Hepatocyte (in vitro differentiated cells): ENCODE data around the gene RAB3GAP2. TPM values are rescaled to one million over a fixed set of nuclear protein-coding genes. Genes with fewer than 3 reads are reported as not detected.
"Not testable (repeated sequence)": the region's sequence is repeated elsewhere in the genome, so short reads cannot be mapped to it uniquely, and the experiment has no call there.

Experiments
- DNase-seq: peaks from one replicate; pipeline ENCODE4 v3.0.0-alpha.2; 2016; ENCODE audit warnings: low spot score
- H2AFZ ChIP-seq: fragments of 200-600 bp; sonication (generic); 2 replicates; pipeline ENCODE4 v1.6.0; 2016; ENCODE audit warnings: antibody characterized with exemption, mild to moderate bottlenecking
- H3K27ac ChIP-seq: fragments of 200-600 bp; sonication (generic); 2 replicates; pipeline ENCODE4 v1.5.1; 2016; ENCODE audit warnings: mild to moderate bottlenecking
- H3K27me3 ChIP-seq: fragments of 200-600 bp; sonication (generic); 2 replicates; pipeline ENCODE4 v1.6.1; 2016
- H3K36me3 ChIP-seq: fragments of 200-600 bp; sonication (generic); replicated peaks from 2 replicates; pipeline ENCODE4 v1.5.1; 2016; ENCODE audit warnings: low read depth; ENCODE audit not compliant: insufficient read depth
- H3K4me1 ChIP-seq: fragments of 200-600 bp; sonication (generic); 2 replicates; pipeline ENCODE4 v1.5.1; 2016; ENCODE audit warnings: mild to moderate bottlenecking, moderate library complexity; ENCODE audit not compliant: insufficient read depth
- H3K4me2 ChIP-seq: fragments of 200-600 bp; sonication (generic); 2 replicates; pipeline ENCODE4 v1.6.0; 2016
- H3K4me3 ChIP-seq: fragments of 200-600 bp; sonication (generic); 2 replicates; pipeline ENCODE4 v1.5.1; 2016; ENCODE audit warnings: mild to moderate bottlenecking
- H3K79me2 ChIP-seq: fragments of 200-600 bp; sonication (generic); 2 replicates; pipeline ENCODE4 v1.6.0; 2017; ENCODE audit warnings: mild to moderate bottlenecking
- H3K9me2 ChIP-seq: fragments of 200-600 bp; sonication (generic); replicated peaks from 2 replicates; pipeline ENCODE4 v1.6.0; 2017; ENCODE audit warnings: mild to moderate bottlenecking; ENCODE audit not compliant: insufficient read depth
- H3K9me3 ChIP-seq: fragments of 200-600 bp; sonication (generic); 2 replicates; pipeline ENCODE4 v1.5.1; 2016; ENCODE audit warnings: low read depth, mild to moderate bottlenecking
- H4K20me1 ChIP-seq: fragments of 200-600 bp; sonication (generic); 2 replicates; pipeline ENCODE4 v1.6.0; 2016; ENCODE audit warnings: mild to moderate bottlenecking; ENCODE audit not compliant: insufficient read depth, poor library complexity, severe bottlenecking
- CTCF ChIP-seq: fragments of 200-600 bp; sonication (generic); IDR thresholded peaks from 2 replicates; pipeline ENCODE4 v1.5.1; 2016; ENCODE audit warnings: antibody characterized with exemption, mild to moderate bottlenecking; ENCODE audit not compliant: poor library complexity
- EZH2 ChIP-seq: fragments of 200-600 bp; sonication (generic); IDR thresholded peaks from 2 replicates; pipeline ENCODE4 v1.6.1; 2016; ENCODE audit warnings: antibody characterized with exemption, mild to moderate bottlenecking, borderline replicate concordance
- EZH2phosphoT487 ChIP-seq: fragments of 200-600 bp; sonication (generic); IDR thresholded peaks from one replicate; pipeline ENCODE4 v1.6.1; 2018; ENCODE audit warnings: antibody characterized with exemption, mild to moderate bottlenecking, low read depth, moderate library complexity; ENCODE audit not compliant: unreplicated experiment, severe bottlenecking
- WGBS: methylation state at CpG from one replicate; pipeline ENCODE4 v1.1.6; 2016; ENCODE audit warnings: low lambda C conversion rate; ENCODE audit errors: missing lambda C conversion rate; 5-methylcytosine and 5-hydroxymethylcytosine counted together
- polyA plus RNA-seq: library from polyadenylated mRNA; unstranded; fragments of >200 nt; fragmentation: Nextera tagmentation; extraction: Ambion mirVana; gene quantifications from 2 replicates; pipeline ENCODE4 v1.2.1, GENCODE V29; 2016
- total RNA-seq: library from RNA; depleted of rRNA; stranded (reverse); fragments of >200 nt; gene quantifications from 2 replicates; pipeline ENCODE4 v1.2.3, GENCODE V29; 2014

The RAB3GAP2 gene
- total and polyA plus RNA-seq, 2 experiments from 2014 or later, result 13.7 to 31.6 TPM

- H3K4me3 ChIP-seq, result no peak overlapping the region
- WGBS, result 85% methylated on average over 3 of the region's 3 CpGs
- peaks cover 51% of the 10 kb centered on the region for H3K79me2 ChIP-seq
- H3K27me3 ChIP-seq, result no peaks in the 10 kb centered on the region
- no peak overlapping the region for H3K4me2 ChIP-seq
- H2AFZ ChIP-seq, result no peak overlapping the region
- no peak for TF ChIP-seq EZH2phosphoT487
- no peak for TF ChIP-seq CTCF
- no peak for TF ChIP-seq EZH2
- H3K9me2 ChIP-seq, result no peaks in the 10 kb centered on the region
- peaks cover 10% of the 10 kb centered on the region for H4K20me1 ChIP-seq
- no peaks in the 10 kb centered on the region for H3K36me3 ChIP-seq
- no peak for DNase-seq
- H3K4me1 ChIP-seq, result no peaks in the 10 kb centered on the region
- no peaks in the 10 kb centered on the region for H3K9me3 ChIP-seq
- no peak overlapping the region for H3K27ac ChIP-seq
These were observed 50.6 kb downstream of the RAB3GAP2 start for GRCh38 chr1:220221670-220222069.

GRCh38 chr1:220221269-220221668, 51.0 kb downstream of the RAB3GAP2 start:
- no peak overlapping the region for H2AFZ ChIP-seq
- no peak overlapping the region for H3K4me3 ChIP-seq
- H3K4me1 ChIP-seq, result no peaks in the 10 kb centered on the region
- no peak overlapping the region for H3K4me2 ChIP-seq
- no peaks in the 10 kb centered on the region for H3K27me3 ChIP-seq
- no peaks in the 10 kb centered on the region for H3K36me3 ChIP-seq
- H4K20me1 ChIP-seq, result peaks cover 10% of the 10 kb centered on the region
- H3K27ac ChIP-seq, result no peak overlapping the region
- no peaks in the 10 kb centered on the region for H3K9me2 ChIP-seq
- no peaks in the 10 kb centered on the region for H3K9me3 ChIP-seq
- WGBS, result 96% methylated on average over 1 of the region's 1 CpG
- peaks cover 54% of the 10 kb centered on the region for H3K79me2 ChIP-seq
- TF ChIP-seq CTCF (no peak), EZH2 (no peak)
- DNase-seq, result no peak

GRCh38 chr1:220220699-220221040, 51.6 kb downstream of the RAB3GAP2 start:
- not testable (repeated sequence) for H3K9me2 ChIP-seq, H3K4me3 ChIP-seq, H3K36me3 ChIP-seq, H3K27me3 ChIP-seq, H3K4me1 ChIP-seq, H3K4me2 ChIP-seq, H3K9me3 ChIP-seq, H2AFZ ChIP-seq, H3K27ac ChIP-seq, DNase-seq
- Histone ChIP-seq H4K20me1 (peaks cover 10% of the 10 kb centered on the region), H3K79me2 (peaks cover 55% of the 10 kb centered on the region)
- 80% methylated on average over 4 of the region's 4 CpGs for WGBS

GRCh38 chr1:220219865-220220698, 52.2 kb downstream of the RAB3GAP2 start:
- no peak overlapping the region for H2AFZ ChIP-seq
- no peak for TF ChIP-seq EZH2phosphoT487
- TF ChIP-seq CTCF, result no peak
- no peak for TF ChIP-seq EZH2
- no peaks in the 10 kb centered on the region for H3K9me2 ChIP-seq
- H3K79me2 ChIP-seq, result peaks cover 61% of the 10 kb centered on the region
- no peaks in the 10 kb centered on the region for H3K9me3 ChIP-seq
- H3K4me2 ChIP-seq, result no peak overlapping the region
- peaks cover 10% of the 10 kb centered on the region for H4K20me1 ChIP-seq
- no peak overlapping the region for H3K4me3 ChIP-seq
- no peak overlapping the region for H3K27ac ChIP-seq
- H3K4me1 ChIP-seq, result no peaks in the 10 kb centered on the region
- DNase-seq, result no peak
- WGBS, result 91% methylated on average over 15 of the region's 15 CpGs
- H3K27me3 ChIP-seq, result no peaks in the 10 kb centered on the region
- H3K36me3 ChIP-seq, result no peaks in the 10 kb centered on the region
